Mesodermal cell (in vitro differentiated cells): Measurements from ENCODE around the gene TOB1.

Source experiments
- H3K27ac ChIP-seq: 2 replicates; pipeline ENCODE4 v1.7.0; 2013; ENCODE audit warnings: mild to moderate bottlenecking, low read depth, low read length, moderate library complexity; ENCODE audit not compliant: severe bottlenecking
- H3K36me3 ChIP-seq: 2 replicates; pipeline ENCODE4 v1.7.1; 2013; ENCODE audit warnings: mild to moderate bottlenecking, low read length, moderate library complexity; ENCODE audit not compliant: control insufficient read depth, insufficient read depth
- H3K4me1 ChIP-seq: one replicate; pipeline ENCODE4 v1.7.1; 2013; ENCODE audit warnings: mild to moderate bottlenecking, low read length; ENCODE audit not compliant: insufficient read depth, control insufficient read depth, poor library complexity, severe bottlenecking
- H3K4me3 ChIP-seq: 2 replicates; pipeline ENCODE4 v1.7.0; 2013; ENCODE audit warnings: low read length, control low read depth, mild to moderate bottlenecking; ENCODE audit not compliant: insufficient read depth, poor library complexity, severe bottlenecking; ENCODE audit errors: extremely low read depth
- H3K9me3 ChIP-seq: 2 replicates; pipeline ENCODE4 v1.7.1; 2013; ENCODE audit warnings: mild to moderate bottlenecking, low read length, moderate library complexity; ENCODE audit not compliant: control insufficient read depth
- WGBS, 2 experiments: methylation state at CpG; one replicate each; pipeline ENCODE4 v1.1.5; 2013; ENCODE audit warnings: missing lambda C conversion rate in 2 of 2; ENCODE audit not compliant: insufficient coverage in 2 of 2; 5-methylcytosine and 5-hydroxymethylcytosine counted together

Gene TOB1

DNA sequence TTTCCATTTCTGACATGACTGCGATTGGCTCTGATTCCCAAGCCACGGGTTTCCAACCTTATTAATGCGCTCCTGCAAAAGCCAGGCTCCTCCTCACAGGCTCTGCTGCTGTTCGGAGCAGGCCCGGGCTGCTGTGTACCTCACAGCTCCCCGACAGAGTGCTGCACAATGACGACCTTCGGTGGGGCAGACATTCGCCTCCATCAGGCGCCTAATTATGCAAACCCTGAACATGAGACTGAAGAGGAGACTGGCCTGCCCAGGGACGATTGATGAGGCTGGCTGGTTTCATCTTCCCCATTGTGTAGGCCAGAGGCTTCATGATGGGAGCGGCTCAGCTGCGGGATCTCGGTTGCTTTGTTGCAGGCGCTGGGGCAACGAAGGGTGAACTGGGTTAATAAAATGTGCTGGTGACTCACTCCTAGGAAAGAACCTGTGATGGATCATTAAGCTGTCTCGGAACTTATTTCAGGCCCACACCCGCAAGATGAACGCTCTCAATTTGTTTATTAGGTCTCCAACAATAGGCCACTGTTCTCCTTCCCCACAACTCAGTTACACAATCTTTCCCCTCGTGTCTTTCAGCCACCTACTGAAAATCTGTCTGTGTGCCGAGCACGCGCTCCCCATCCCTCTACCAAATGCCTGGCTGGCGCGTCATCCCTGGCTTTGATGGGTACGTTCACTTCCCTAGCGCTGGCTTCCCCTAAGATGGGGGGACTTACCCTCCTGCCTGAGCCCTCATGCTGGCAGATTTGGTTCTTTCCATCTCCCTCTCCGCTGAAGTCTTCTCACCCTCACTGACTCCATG, 27.2 kb upstream of the TOB1 start:
- Histone ChIP-seq H3K4me1 (peaks cover 11% of the 10 kb centered on the region), H3K36me3 (no peaks in the 10 kb centered on the region), H3K9me3 (no peaks in the 10 kb centered on the region), H3K27ac (peak overlapping the region; percentile 74), H3K4me3 (no peak overlapping the region)
- WGBS, 2 experiments, result 72 to 74% methylated on average over 26 to 27 of the region's 28 CpGs

DNA sequence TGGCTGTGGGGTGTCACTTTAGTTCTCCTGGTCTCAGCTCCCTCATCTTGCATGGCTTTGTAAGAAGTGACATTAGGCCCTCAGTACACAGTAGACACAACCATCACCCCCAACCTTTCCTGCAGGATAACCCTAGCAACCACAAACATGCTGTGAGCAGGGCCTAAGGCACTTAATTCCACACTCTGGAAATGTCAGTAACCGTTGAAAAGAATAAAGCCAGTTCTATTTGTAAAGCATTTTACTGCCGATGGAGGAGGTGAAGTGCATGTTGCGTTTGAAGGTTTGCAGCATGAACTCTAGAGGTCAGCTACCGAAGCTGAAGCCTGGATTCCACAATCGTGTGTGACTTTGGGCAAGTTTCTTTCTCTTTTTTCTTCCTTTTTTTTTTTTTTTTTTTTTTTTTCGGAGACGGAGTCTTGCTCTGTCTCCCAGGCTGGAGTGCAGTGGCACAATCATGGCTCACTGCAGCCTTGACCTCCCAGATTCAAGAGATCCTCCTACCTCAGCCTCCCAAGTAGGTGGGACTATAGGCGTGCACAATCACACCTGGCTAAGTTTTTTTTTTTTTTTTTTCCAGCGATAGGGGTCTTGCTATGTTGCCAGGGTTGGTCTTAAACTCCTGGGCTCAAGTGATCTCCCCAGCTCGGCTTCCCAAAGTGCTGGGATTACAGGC, 26.1 kb upstream of the TOB1 start:
- Histone ChIP-seq H3K27ac (no peak overlapping the region), H3K4me3 (no peak overlapping the region), H3K4me1 (peaks cover 11% of the 10 kb centered on the region), H3K9me3 (no peaks in the 10 kb centered on the region), H3K36me3 (no peaks in the 10 kb centered on the region)
- 83 to 88% methylated on average over 2 to 4 of the region's 10 CpGs for WGBS, 2 experiments

DNA sequence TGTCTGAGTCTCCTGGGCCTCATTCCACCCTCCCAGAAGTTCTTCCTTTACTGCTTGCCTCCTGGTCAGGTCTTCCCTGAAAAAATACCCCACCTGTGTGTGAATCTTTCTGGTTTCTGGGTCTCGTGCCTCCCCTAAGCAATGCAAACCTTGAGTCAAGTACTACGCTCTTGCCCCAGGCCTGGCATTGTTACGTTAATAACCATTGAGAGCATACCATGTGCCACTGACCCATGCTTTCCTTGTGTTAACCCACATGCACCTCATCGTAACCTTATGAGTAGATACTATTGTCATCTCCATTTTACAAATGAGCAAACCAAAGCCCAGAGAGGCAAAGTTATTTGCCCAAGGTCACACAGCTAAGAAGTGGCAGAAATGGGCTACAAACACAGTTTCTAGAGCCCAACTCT, 25.4 kb upstream of the TOB1 start:
- WGBS, 2 experiments, result 74 to 82% methylated on average over 3 to 4 of the region's 4 CpGs
- Histone ChIP-seq H3K4me1 (peaks cover 11% of the 10 kb centered on the region), H3K36me3 (no peaks in the 10 kb centered on the region), H3K9me3 (no peaks in the 10 kb centered on the region), H3K4me3 (no peak overlapping the region), H3K27ac (no peak overlapping the region)

DNA sequence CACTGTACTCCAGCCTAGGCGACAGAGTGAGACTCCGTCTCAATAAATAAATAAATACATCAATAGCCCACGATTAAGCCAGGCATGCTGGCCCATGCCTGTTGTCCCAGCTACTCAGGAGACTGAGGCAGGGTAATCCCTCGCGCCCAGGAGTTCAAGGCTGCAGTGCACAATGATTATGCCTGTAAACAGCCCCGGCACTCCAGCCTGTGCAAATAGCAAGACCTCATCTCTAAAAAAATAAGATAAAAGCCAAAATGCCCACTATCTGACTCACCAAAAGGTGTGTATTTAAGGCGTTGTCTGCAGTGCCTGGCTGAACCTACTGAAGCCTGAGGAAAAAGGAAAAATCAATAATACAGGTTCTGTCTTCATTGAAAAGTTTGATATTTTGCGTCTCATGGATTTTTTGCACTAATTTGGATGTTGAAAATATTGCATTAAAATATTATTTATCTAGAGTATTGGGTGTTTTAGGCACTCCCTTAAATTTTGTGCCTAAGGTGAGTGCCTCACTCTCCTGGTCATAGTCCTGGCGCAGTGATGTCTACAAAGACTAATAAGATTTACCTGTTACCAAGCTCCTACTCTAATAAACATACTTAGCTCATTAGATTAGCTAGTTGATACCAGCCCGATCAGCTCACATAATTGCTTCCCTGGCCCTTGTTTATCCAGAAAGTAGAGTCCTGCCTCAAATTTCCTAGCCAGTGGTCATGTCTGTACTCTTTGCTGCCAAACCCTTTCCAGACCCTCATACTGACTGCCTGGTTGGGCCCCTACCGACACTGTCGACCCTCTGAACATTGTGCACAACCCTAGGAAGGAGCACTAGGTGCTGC, 24.7 kb upstream of the TOB1 start:
- H3K9me3 ChIP-seq, result no peaks in the 10 kb centered on the region
- H3K36me3 ChIP-seq, result no peaks in the 10 kb centered on the region
- H3K4me1 ChIP-seq, result peaks cover 11% of the 10 kb centered on the region
- WGBS, 2 experiments, result 86 to 92% methylated on average over 10 of the region's 12 CpGs
- H3K4me3 ChIP-seq, result no peak overlapping the region
- H3K27ac ChIP-seq, result no peak overlapping the region

DNA sequence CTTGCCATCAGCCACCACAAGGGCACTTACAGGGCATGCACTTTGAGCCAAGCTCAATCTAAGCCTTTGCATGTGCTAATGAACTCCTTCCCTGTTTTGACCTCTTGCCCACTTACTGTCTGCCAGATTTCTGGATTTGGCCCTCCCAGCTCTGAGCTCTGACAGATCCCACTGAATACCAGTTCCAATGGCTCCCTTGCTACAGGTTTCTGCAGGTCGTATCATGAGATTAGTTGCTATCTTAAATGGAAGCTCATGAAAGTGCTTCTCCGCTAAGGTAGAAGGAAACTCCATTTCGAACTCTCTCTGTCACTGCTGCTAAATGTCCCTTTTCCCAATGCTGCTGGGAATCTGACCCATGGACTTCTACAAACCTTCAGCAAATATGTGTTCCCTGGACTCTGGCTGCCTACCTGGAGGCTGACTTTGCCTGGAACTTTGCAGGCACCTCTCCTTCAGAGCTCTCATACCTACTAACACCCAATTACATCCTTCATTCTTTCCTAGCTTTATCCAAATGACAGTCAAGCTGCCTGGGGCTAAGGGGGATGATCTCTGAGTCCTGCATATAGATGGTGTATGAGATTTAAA, 23.5 kb upstream of the TOB1 start:
- H3K36me3 ChIP-seq, result no peaks in the 10 kb centered on the region
- H3K9me3 ChIP-seq, result no peaks in the 10 kb centered on the region
- H3K27ac ChIP-seq, result no peak overlapping the region
- H3K4me1 ChIP-seq, result peaks cover 13% of the 10 kb centered on the region
- no peak overlapping the region for H3K4me3 ChIP-seq
- 67 to 87% methylated on average over 2 to 3 of the region's 3 CpGs for WGBS, 2 experiments

DNA sequence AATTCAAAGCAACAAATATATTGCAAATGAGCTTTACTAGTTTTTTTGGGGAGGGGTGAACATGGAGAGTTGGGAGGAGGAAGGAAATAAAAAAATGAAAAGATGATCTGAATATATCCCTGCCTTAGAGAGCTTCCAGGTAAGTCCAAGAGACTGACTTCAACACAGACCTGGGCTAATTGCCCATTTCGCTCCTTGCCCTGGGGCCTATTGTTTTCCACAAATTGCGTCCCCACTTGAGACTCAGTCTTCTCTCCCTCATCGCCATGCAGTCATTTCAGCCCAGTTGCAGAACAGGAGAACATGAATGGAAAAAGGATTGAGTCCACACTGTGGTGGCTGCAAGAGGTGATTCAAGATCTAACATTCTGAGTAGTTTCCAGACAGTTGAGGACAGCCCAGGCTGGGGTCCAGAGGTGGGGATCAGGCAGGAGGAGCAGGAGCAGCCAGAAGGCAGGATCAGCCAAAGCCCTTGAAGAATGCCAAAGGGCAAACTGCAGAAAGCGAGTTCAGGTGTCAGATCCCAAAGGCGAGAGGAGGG, 21.6 kb upstream of the TOB1 start:
- no peaks in the 10 kb centered on the region for H3K9me3 ChIP-seq
- H3K27ac ChIP-seq, result no peak overlapping the region
- no peaks in the 10 kb centered on the region for H3K36me3 ChIP-seq
- 84 to 96% methylated on average over 4 to 5 of the region's 5 CpGs for WGBS, 2 experiments
- H3K4me3 ChIP-seq, result no peak overlapping the region
- peaks cover 15% of the 10 kb centered on the region for H3K4me1 ChIP-seq

DNA sequence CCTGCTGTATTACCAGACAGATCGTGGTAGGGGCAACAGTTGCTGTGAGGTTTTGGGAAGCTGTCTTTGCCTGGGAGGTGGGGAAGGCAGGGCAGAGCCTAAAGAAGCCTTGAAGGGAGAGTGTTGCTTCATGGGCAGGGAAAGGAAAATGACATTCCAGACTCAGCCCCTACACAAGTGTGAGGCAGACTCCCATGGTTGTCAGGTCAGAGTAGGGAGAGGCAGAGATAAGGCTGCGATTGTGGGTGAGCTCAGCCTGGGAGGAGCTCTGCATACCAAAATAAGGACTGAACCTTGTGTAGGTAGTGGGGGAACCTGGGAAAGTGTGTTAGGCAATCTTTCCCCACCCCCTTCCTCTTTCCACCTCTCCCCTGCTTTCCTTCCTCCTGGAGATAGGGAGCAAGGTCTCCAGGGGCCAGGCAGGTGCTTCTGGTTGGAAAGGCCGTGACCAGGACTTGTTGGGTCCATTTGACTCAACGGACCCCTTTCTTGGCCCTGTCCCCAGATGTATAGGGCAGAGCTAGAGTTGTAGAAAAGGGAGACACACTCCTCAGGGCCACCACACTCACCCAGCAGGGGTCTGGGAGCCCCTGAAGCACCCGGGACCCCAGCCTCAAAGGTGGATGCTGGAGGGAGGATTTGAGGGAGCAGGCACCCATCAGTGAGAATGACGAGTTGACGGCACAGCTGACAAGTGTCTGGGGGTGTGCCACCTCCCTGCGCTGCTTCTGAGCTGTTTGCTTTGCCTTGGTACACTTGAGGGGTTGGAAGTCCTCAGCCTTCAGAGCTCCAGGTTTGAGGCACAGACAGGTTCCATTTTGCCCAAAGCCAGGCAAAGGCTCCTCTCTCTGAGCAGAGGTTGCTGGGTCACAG, 18.5 kb upstream of the TOB1 start:
- Histone ChIP-seq H3K4me1 (peaks cover 17% of the 10 kb centered on the region), H3K27ac (peak overlapping the region; percentile 64), H3K4me3 (no peak overlapping the region), H3K36me3 (no peaks in the 10 kb centered on the region), H3K9me3 (no peaks in the 10 kb centered on the region)
- 81 to 85% methylated on average over 5 of the region's 8 CpGs for WGBS, 2 experiments

DNA sequence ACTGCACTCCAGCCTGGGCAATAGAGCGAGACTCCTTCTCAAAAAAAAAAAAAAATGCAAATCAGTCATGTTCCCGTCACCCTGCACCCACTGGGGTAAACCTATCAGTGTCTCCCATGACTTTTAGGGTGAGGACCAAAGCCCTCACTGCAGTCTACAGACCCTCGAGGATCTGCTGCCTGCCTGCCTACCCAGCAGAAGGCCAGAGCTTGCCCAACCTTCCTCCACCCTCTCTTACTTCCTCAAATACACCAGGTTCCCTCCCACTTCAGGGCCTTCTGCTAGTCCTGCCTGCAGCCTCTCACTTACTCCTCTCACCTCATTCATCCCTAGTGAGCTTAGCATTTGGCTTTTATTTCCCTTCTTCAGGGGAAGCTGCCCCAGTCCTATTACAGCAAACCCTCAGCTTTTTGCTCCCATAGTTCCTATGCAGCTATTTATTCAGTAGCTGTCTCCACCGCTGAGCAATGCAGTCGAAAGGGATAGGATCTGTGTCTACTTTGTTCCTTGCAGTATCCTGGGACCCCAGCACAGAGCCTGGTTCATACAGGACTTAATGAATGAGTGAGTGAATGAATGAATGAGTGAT, 17.8 kb upstream of the TOB1 start:
- peak overlapping the region; percentile 64 for H3K27ac ChIP-seq
- peaks cover 17% of the 10 kb centered on the region for H3K4me1 ChIP-seq
- H3K36me3 ChIP-seq, result no peaks in the 10 kb centered on the region
- 76 to 94% methylated on average over 4 of the region's 5 CpGs for WGBS, 2 experiments
- H3K9me3 ChIP-seq, result no peaks in the 10 kb centered on the region
- no peak overlapping the region for H3K4me3 ChIP-seq

DNA sequence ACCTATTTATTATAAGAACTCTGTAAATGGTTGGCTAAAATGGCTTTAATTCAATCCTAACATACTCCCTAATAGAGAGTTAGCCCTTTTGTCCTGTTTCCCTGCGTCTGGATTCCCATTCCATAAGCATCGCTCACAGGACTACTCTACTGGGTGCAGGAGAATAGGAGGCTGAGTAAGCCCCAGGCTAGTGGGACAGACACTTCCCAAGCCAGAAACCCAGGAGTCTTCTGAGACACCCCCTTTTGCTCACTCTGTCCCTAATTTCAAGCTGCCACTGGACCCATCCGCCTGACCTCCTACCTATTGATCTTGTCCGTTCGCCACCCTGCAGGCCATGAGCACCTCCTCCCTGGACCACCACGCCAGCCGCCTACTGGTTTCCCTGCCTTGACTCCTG, 16.7 kb upstream of the TOB1 start:
- WGBS, 2 experiments, result 92 to 96% methylated on average over 5 to 7 of the region's 7 CpGs
- H3K27ac ChIP-seq, result peak overlapping the region; percentile 23
- peaks cover 17% of the 10 kb centered on the region for H3K4me1 ChIP-seq
- no peaks in the 10 kb centered on the region for H3K9me3 ChIP-seq
- H3K4me3 ChIP-seq, result no peak overlapping the region
- no peaks in the 10 kb centered on the region for H3K36me3 ChIP-seq
